Keratinocyte (primary cell): ENCODE data around the gene PANK1. TPM values are rescaled to one million over a fixed set of nuclear protein-coding genes. Genes with fewer than 3 reads are reported as not detected.

Source experiments
- DNase-seq: peaks from one replicate; pipeline ENCODE4 v3.0.0-alpha.2; 2011; ENCODE audit warnings: low read depth, missing footprints, low spot score
- FAIRE-seq: peaks from 2 replicates; lab custom pipeline; 2011; peaks lifted over from hg19 to GRCh38; lab: Jason Lieb, UNC
- H2AFZ ChIP-seq: 2 replicates; pipeline ENCODE4 v1.6.0; 2012; ENCODE audit warnings: low read length, control low read depth, inconsistent platforms; ENCODE audit not compliant: control insufficient read depth
- H3K27ac ChIP-seq: 2 replicates; pipeline ENCODE4 v1.5.1; 2011; ENCODE audit warnings: low read length; ENCODE audit not compliant: control insufficient read depth, insufficient read depth
- H3K27me3 ChIP-seq: 3 replicates; pipeline ENCODE4 v1.6.0; 2011; ENCODE audit warnings: low read length; ENCODE audit not compliant: control insufficient read depth, insufficient read depth; ENCODE audit errors: extremely low read depth
- H3K36me3 ChIP-seq, 2 experiments: 2 replicates in 1 of 2; 3 replicates in 1 of 2; pipeline ENCODE4 v1.5.1; 2011; ENCODE audit warnings: low read length in 2 of 2, mild to moderate bottlenecking in 1 of 2; ENCODE audit not compliant: control insufficient read depth in 2 of 2, insufficient read depth in 2 of 2; ENCODE audit errors: extremely low read depth in 1 of 2
- H3K4me1 ChIP-seq: 3 replicates; pipeline ENCODE4 v1.5.1; 2011; ENCODE audit warnings: low read length; ENCODE audit not compliant: control insufficient read depth, insufficient read depth; ENCODE audit errors: extremely low read depth
- H3K4me2 ChIP-seq: 3 replicates; pipeline ENCODE4 v1.6.0; 2011; ENCODE audit warnings: low read depth, low read length; ENCODE audit not compliant: control insufficient read depth, insufficient read depth; ENCODE audit errors: extremely low read depth
- H3K4me3 ChIP-seq, 3 experiments: fragments of 200-600 bp in 1 of 3; sonication (generic) in 1 of 3; 2 replicates in 2 of 3; 3 replicates in 1 of 3; pipeline ENCODE4 v1.5.1; 2011 to 2016; ENCODE audit warnings: low read length in 3 of 3, mild to moderate bottlenecking in 3 of 3, control low read depth in 2 of 3, inconsistent platforms in 1 of 3, low read depth in 1 of 3, mixed read lengths in 1 of 3, mixed run types in 1 of 3, moderate library complexity in 1 of 3; ENCODE audit not compliant: control insufficient read depth in 2 of 3, insufficient read depth in 2 of 3; ENCODE audit errors: extremely low read depth in 1 of 3
- H3K79me2 ChIP-seq: 2 replicates; pipeline ENCODE4 v1.6.0; 2012; ENCODE audit warnings: low read length; ENCODE audit not compliant: control insufficient read depth, insufficient read depth
- H3K9ac ChIP-seq: 3 replicates; pipeline ENCODE4 v1.6.0; 2011; ENCODE audit warnings: low read length; ENCODE audit not compliant: control insufficient read depth, insufficient read depth; ENCODE audit errors: extremely low read depth
- H3K9me1 ChIP-seq: 3 replicates; pipeline ENCODE4 v1.6.0; 2011; ENCODE audit warnings: low read length; ENCODE audit not compliant: control insufficient read depth, insufficient read depth; ENCODE audit errors: extremely low read depth
- H3K9me3 ChIP-seq: 2 replicates; pipeline ENCODE4 v1.5.1; 2012; ENCODE audit warnings: low read depth, low read length; ENCODE audit not compliant: control insufficient read depth
- H4K20me1 ChIP-seq: 3 replicates; pipeline ENCODE4 v1.6.0; 2011; ENCODE audit warnings: low read length; ENCODE audit not compliant: control insufficient read depth, insufficient read depth; ENCODE audit errors: extremely low read depth
- EZH2 ChIP-seq: IDR thresholded peaks from one replicate; pipeline ENCODE4 v1.6.1; 2012; ENCODE audit warnings: inconsistent platforms, mild to moderate bottlenecking, low read length, moderate library complexity
- dilution Hi-C: fragments of 300-500 bp; cut with MboI; formaldehyde crosslinking; loops from one replicate; pipeline ENCODE4 v1.7.0; 2020; ENCODE audit warnings: low sequenced_read_pairs; ENCODE audit not compliant: extremely low pct_ligation_motif_present
- polyA plus RNA-seq, 5 experiments: library from polyadenylated mRNA; depleted of rRNA in 3 of 5; stranded (reverse) in 3 of 5; stranded (forward) in 1 of 5; unstranded in 1 of 5; fragments of >200 nt; gene quantifications; 1 replicate in 1 of 5; 2 replicates in 3 of 5; 3 replicates in 1 of 5; pipeline versions ENCODE4 v1.2.1 to v1.2.3, GENCODE V29; 2011 to 2012; ENCODE audit warnings: missing spikeins in 2 of 5, low read depth in 1 of 5, low replicate concordance in 1 of 5
- TF ChIP-seq, protein P1 (sequence below), 3 experiments: IDR thresholded peaks in 1 of 3; conservative IDR thresholded peaks in 1 of 3; optimal IDR thresholded peaks in 1 of 3; 2 replicates in 2 of 3; 3 replicates in 1 of 3; pipeline versions ENCODE3 to v1.5.1; 2011; ENCODE audit warnings: low read length in 3 of 3, mild to moderate bottlenecking in 3 of 3, moderate library complexity in 2 of 3, control low read depth in 1 of 3, inconsistent platforms in 1 of 3; ENCODE audit not compliant: insufficient read depth in 2 of 3; ENCODE audit errors: extremely low read depth in 1 of 3

Gene PANK1
- polyA plus RNA-seq, 1 donor (not counting 4 experiments of a cell fraction or from before 2014, with no cell fraction given): 9.5 TPM

DNA sequence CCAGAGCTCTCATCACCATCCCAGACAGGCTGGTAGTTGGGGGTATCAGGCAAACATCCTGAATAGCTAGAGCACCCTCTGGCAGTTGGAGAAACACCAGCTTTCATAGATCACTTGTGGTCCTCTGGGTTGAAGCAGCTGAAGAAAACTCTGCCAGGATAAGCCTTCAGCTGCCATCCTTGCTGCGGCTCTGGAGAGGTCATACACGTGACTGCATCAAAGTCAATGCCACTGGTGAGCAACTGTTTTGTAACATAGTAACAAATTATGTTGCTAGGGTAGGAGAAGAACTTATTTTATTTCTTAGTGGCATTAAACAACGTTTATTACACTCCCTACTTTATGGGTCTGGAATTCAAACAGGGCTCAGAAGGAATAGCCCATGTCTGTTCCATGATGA, 19.2 kb upstream of the PANK1 start:
- H3K4me3 ChIP-seq: no peak overlapping the region
- H3K9ac ChIP-seq: no peak overlapping the region
- dilution Hi-C loops: no loop called here

DNA sequence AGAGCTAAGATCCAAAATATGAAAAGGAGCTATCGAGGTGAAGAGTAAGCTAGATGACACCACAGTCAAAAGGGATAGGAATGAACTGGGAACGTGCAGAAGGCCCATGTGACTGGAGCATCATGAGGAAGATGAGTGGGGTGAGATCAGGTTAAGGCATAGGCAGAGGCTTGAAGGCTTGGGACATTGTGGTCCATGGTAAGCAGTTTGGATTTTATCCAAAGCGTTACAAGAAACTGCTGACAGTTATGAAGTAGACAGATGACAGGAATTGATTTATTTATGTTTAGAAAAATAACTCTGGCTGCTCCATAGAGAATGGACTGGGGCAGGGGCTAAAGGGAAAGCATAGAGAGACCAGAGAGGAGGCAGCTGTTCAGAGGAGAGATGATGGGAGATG, 18.1 kb upstream of the PANK1 start:
- FAIRE-seq (no peak), DNase-seq (no peak)
- Histone ChIP-seq H4K20me1 (no peaks in the 10 kb centered on the region), H2AFZ (no peak overlapping the region), H3K4me3 (no peak overlapping the region), H3K4me2 (no peak overlapping the region), H3K4me1 (peaks cover 9% of the 10 kb centered on the region), H3K27ac (no peak overlapping the region), H3K36me3 (no peaks in the 10 kb centered on the region), H3K79me2 (no peaks in the 10 kb centered on the region), H3K9ac (no peak overlapping the region), H3K27me3 (no peaks in the 10 kb centered on the region), H3K9me1 (no peaks in the 10 kb centered on the region), H3K9me3 (no peaks in the 10 kb centered on the region)
- TF ChIP-seq, protein P1, sequence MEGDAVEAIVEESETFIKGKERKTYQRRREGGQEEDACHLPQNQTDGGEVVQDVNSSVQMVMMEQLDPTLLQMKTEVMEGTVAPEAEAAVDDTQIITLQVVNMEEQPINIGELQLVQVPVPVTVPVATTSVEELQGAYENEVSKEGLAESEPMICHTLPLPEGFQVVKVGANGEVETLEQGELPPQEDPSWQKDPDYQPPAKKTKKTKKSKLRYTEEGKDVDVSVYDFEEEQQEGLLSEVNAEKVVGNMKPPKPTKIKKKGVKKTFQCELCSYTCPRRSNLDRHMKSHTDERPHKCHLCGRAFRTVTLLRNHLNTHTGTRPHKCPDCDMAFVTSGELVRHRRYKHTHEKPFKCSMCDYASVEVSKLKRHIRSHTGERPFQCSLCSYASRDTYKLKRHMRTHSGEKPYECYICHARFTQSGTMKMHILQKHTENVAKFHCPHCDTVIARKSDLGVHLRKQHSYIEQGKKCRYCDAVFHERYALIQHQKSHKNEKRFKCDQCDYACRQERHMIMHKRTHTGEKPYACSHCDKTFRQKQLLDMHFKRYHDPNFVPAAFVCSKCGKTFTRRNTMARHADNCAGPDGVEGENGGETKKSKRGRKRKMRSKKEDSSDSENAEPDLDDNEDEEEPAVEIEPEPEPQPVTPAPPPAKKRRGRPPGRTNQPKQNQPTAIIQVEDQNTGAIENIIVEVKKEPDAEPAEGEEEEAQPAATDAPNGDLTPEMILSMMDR (optimal IDR thresholded peaks at IDR 0.05 in 1 of 3, IDR thresholded peaks at IDR 0.05 in 1 of 3, conservative IDR thresholded peaks at IDR 0.05 in 1 of 3; ENCODE audit: extremely low read depth in 1 of 3, insufficient read depth in 2 of 3, low read length in 3 of 3): no peak
- no peak for TF ChIP-seq EZH2
- dilution Hi-C loops: no loop called here

More for the DNA sequence above, 19.2 kb upstream of the PANK1 start:
- Histone ChIP-seq H4K20me1 (no peaks in the 10 kb centered on the region), H3K36me3 (no peaks in the 10 kb centered on the region), H3K79me2 (no peaks in the 10 kb centered on the region), H3K9me3 (no peaks in the 10 kb centered on the region), H3K9me1 (peaks cover 2% of the 10 kb centered on the region), H3K27ac (no peak overlapping the region), H3K4me2 (no peak overlapping the region), H2AFZ (no peak overlapping the region), H3K27me3 (no peaks in the 10 kb centered on the region), H3K4me1 (peaks cover 17% of the 10 kb centered on the region)
- DNase-seq (no peak), FAIRE-seq (no peak)
- TF ChIP-seq, protein P1 (optimal IDR thresholded peaks at IDR 0.05 in 1 of 3, IDR thresholded peaks at IDR 0.05 in 1 of 3, conservative IDR thresholded peaks at IDR 0.05 in 1 of 3; ENCODE audit: extremely low read depth in 1 of 3, insufficient read depth in 2 of 3, low read length in 3 of 3): no peak
- TF ChIP-seq EZH2: no peak
